Gastroesophageal sphincter (tissue), 4 donors: ENCODE data around the gene SNIP1. TPM values are rescaled to one million over a fixed set of nuclear protein-coding genes. Genes with fewer than 3 reads are reported as not detected.
"Not testable (repeated sequence)": the region's sequence is repeated elsewhere in the genome, so short reads cannot be mapped to it uniquely, and the experiment has no call there.

Experiments
- ATAC-seq: fragments of 150-250 bp; one replicate; pipeline ENCODE4 v1.9.1; 2016; ENCODE audit warnings: mild to moderate bottlenecking, moderate library complexity
- H3K27ac ChIP-seq, 4 donors: fragments of 200-600 bp; sonication (generic) in 3 of 4; 1 replicate in 3 of 4; 2 replicates in 1 of 4; pipeline ENCODE4 v1.5.1; 2016 to 2019
- H3K27me3 ChIP-seq: fragments of 200-600 bp; sonication (generic); one replicate; pipeline ENCODE4 v1.5.1; 2019
- H3K36me3 ChIP-seq, 2 donors: fragments of 200-600 bp; sonication (generic); one replicate each; pipeline ENCODE4 v1.5.1; 2019; ENCODE audit warnings: control low read depth in 1 of 2
- H3K4me1 ChIP-seq, 3 donors: fragments of 200-600 bp; sonication (generic); 1 replicate in 2 of 3; 2 replicates in 1 of 3; pipeline ENCODE4 v1.5.1; 2016 to 2019; ENCODE audit warnings: control low read depth in 2 of 3
- H3K4me3 ChIP-seq, 2 donors: fragments of 200-600 bp; sonication (generic); one replicate each; pipeline ENCODE4 v1.5.1; 2019; ENCODE audit warnings: mild to moderate bottlenecking in 1 of 2, moderate library complexity in 1 of 2
- H3K9me3 ChIP-seq, 3 donors: fragments of 200-600 bp; sonication (generic); one replicate each; pipeline ENCODE4 v1.5.1; 2017 to 2019; ENCODE audit warnings: control low read depth in 2 of 3
- EP300 ChIP-seq: sonication (generic); formaldehyde crosslinking; IDR thresholded peaks from one replicate; pipeline ENCODE4 v1.6.1; 2017; ENCODE audit warnings: antibody characterized with exemption, mild to moderate bottlenecking
- POLR2A ChIP-seq, 2 donors: fragments of 450-650 bp; IDR thresholded peaks; one replicate each; pipeline ENCODE4 v1.6.1; 2017; ENCODE audit warnings: antibody characterized with exemption in 2 of 2, mild to moderate bottlenecking in 2 of 2, moderate library complexity in 1 of 2
- POLR2AphosphoS5 ChIP-seq: sonication (generic); formaldehyde crosslinking; IDR thresholded peaks from one replicate; pipeline ENCODE4 v1.6.1; 2017; ENCODE audit warnings: antibody characterized with exemption
- WGBS, 2 donors: methylation state at CpG; one replicate each; pipeline ENCODE4 v1.1.5; 2018; ENCODE audit warnings: low coverage in 1 of 2; 5-methylcytosine and 5-hydroxymethylcytosine counted together
- total RNA-seq, 4 donors: library from RNA; depleted of rRNA; stranded (reverse); fragments of >200 nt; gene quantifications; one replicate each; pipeline ENCODE4 v1.1.0, GENCODE V29; 2016
- TF ChIP-seq, protein P1 (sequence below), 4 experiments: fragments of 200-600 bp in 2 of 4; fragments of 450-650 bp in 2 of 4; sonication (generic) in 1 of 4; IDR thresholded peaks; one replicate each; pipeline ENCODE4 v1.5.1; 2017 to 2019; ENCODE audit warnings: antibody characterized with exemption in 4 of 4, mild to moderate bottlenecking in 2 of 4, moderate library complexity in 2 of 4

SNIP1 gene
- total RNA-seq, 4 donors from 2014 or later: 10.3 to 17.8 (median 14.1) TPM

- H3K4me1 ChIP-seq: peaks cover 0 to 8% (median 0%) of the 10 kb centered on the region in 3 donors
- no peak overlapping the region for H3K4me3 ChIP-seq
- no peak for TF ChIP-seq POLR2AphosphoS5
- WGBS, 2 donors: 76% methylated on average over 5 of the region's 5 CpGs; no CpG with 5 or more reads in 1 of the 2 donors
- no peaks in the 10 kb centered on the region for H3K9me3 ChIP-seq
- H3K27ac ChIP-seq: no peak overlapping the region
- H3K36me3 ChIP-seq: peaks cover 0 to 96% of the 10 kb centered on the region in 2 donors
- H3K27me3 ChIP-seq: no peaks in the 10 kb centered on the region
- ATAC-seq: no peak
These were observed 9.1 kb downstream of the SNIP1 start for GRCh38 chr1:37545019-37545418.

GRCh38 chr1:37544530-37544929, 9.6 kb downstream of the SNIP1 start:
- Histone ChIP-seq H3K27ac (no peak overlapping the region), H3K4me1 (peaks cover 0 to 3% (median 0%) of the 10 kb centered on the region in 3 donors), H3K4me3 (no peak overlapping the region), H3K9me3 (no peaks in the 10 kb centered on the region), H3K36me3 (peaks cover 4 to 97% of the 10 kb centered on the region in 2 donors), H3K27me3 (no peaks in the 10 kb centered on the region)
- TF ChIP-seq, protein P1, sequence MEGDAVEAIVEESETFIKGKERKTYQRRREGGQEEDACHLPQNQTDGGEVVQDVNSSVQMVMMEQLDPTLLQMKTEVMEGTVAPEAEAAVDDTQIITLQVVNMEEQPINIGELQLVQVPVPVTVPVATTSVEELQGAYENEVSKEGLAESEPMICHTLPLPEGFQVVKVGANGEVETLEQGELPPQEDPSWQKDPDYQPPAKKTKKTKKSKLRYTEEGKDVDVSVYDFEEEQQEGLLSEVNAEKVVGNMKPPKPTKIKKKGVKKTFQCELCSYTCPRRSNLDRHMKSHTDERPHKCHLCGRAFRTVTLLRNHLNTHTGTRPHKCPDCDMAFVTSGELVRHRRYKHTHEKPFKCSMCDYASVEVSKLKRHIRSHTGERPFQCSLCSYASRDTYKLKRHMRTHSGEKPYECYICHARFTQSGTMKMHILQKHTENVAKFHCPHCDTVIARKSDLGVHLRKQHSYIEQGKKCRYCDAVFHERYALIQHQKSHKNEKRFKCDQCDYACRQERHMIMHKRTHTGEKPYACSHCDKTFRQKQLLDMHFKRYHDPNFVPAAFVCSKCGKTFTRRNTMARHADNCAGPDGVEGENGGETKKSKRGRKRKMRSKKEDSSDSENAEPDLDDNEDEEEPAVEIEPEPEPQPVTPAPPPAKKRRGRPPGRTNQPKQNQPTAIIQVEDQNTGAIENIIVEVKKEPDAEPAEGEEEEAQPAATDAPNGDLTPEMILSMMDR (IDR thresholded peaks at IDR 0.05): no peak
- TF ChIP-seq POLR2A (IDR thresholded peaks at IDR 0.05): no peak
- no peak for TF ChIP-seq EP300
- TF ChIP-seq POLR2AphosphoS5: no peak
- no peak for ATAC-seq
- WGBS, 2 donors: 67 to 99% methylated on average over 3 to 20 of the region's 21 CpGs

DNA sequence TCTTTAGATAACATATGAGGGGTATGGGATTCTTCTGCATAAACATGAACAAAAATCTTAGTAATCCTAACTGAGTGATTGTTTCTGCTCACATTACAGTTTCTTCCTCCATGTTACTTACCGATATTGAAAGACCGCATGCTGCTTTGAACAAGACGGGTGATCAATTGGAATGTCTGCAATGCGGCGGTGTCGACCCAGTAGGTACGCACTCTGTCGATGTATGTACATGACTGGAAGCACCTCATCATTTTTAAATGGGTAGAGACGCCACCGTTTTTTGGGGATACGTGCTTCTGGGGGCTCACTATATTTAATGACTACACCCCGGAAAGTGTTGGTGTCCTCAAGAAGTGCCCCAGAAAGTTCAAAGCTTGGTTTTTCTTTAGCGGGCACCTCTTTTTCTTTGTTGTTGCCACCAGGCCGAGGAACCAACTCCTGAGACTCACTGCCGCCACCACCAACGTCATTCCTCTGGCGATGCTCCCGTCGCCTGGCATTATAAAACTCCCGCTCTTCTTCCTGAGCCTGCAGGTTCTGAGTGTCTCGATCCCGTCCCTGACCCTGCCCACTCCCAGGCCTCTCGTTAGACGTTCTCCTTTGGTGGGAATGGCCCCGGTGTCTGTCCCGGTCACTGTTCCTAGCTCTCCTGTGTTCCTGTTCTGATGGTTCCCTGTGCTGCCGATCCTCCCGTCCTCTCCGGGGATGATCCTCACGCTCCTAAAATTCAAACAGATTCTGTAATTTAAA, 13.9 kb downstream of the SNIP1 start:
- Histone ChIP-seq H3K9me3 (no peaks in the 10 kb centered on the region), H3K27me3 (no peaks in the 10 kb centered on the region), H3K36me3 (peaks cover 8 to 98% of the 10 kb centered on the region in 2 donors), H3K4me1 (no peaks in the 10 kb centered on the region), H3K4me3 (no peak overlapping the region), H3K27ac (no peak overlapping the region)
- 92 to 94% methylated on average over 27 to 30 of the region's 30 CpGs for WGBS, 2 donors
- no peak for ATAC-seq
- TF ChIP-seq EP300 (no peak), POLR2A (IDR thresholded peaks at IDR 0.05) (no peak), POLR2AphosphoS5 (no peak)
- TF ChIP-seq, protein P1 (IDR thresholded peaks at IDR 0.05): no peak

- peaks cover 8 to 89% of the 10 kb centered on the region in 2 donors for H3K36me3 ChIP-seq
- H3K27ac ChIP-seq, H3K4me3 ChIP-seq, H3K4me1 ChIP-seq, H3K9me3 ChIP-seq, ATAC-seq, H3K27me3 ChIP-seq: not testable (repeated sequence)
- 84 to 100% methylated on average over 2 to 5 of the region's 10 CpGs for WGBS, 2 donors
These were observed 14.9 kb downstream of the SNIP1 start for GRCh38 chr1:37539154-37539553.

DNA sequence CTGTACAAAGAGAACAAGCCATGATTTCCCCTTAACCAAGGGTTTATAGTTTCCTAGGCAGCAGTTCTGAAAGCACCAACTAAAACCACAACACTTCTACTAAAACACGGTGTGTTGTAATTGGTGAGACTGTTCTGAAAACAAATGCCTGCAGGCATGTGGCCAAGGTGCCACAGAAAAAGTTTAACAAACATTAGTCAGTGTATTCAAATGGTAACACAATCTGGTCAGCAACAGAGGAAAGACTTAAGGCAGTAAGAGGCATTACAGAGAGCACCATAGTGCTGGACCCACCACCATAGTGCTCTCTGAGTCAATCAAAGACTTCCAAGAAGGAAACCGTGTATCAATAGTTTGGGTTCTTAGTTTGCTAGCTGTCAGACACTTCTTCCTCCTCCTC, 16.7 kb downstream of the SNIP1 start:
- Histone ChIP-seq H3K4me3 (no peak overlapping the region), H3K36me3 (peaks cover 8 to 72% of the 10 kb centered on the region in 2 donors), H3K9me3 (no peaks in the 10 kb centered on the region), H3K4me1 (peaks cover 0 to 16% (median 3%) of the 10 kb centered on the region in 3 donors), H3K27me3 (no peaks in the 10 kb centered on the region), H3K27ac (peak overlapping the region in 1 of 4 donors; percentile 24)
- TF ChIP-seq POLR2A (IDR thresholded peaks at IDR 0.05) (no peak), POLR2AphosphoS5 (no peak), EP300 (no peak)
- TF ChIP-seq, protein P1 (IDR thresholded peaks at IDR 0.05): no peak
- 76 to 87% methylated on average over 2 of the region's 2 CpGs for WGBS, 2 donors
- ATAC-seq: no peak
